HEK293 (cell line): ENCODE data around the gene AP1B1.

Experiments used
- CTCF ChIA-PET: fragments of 350-600 bp; formaldehyde crosslinking; extraction: SDS; loops from one replicate; lab custom pipeline; 2021; ENCODE audit warnings: antibody characterized with exemption; lab: Yijun Ruan, JAX
- POLR2A ChIA-PET: fragments of 300-600 bp; formaldehyde crosslinking; extraction: SDS; loops from one replicate; lab custom pipeline; 2020; ENCODE audit warnings: antibody characterized with exemption, inconsistent platforms; lab: Yijun Ruan, JAX
- H3K27ac ChIP-seq: fragments of 200-500 bp; sonication (Bioruptor generic); 2 replicates; pipeline ENCODE4 v1.5.1; 2014; ENCODE audit warnings: low read depth, low read length, control low read depth, inconsistent platforms; ENCODE audit errors: extremely low read depth
- H3K36me3 ChIP-seq, 2 experiments: fragments of 200-500 bp in 1 of 2; sonication (Bioruptor generic) in 1 of 2; 1 replicate in 1 of 2; 2 replicates in 1 of 2; pipeline ENCODE4 v1.5.1; 2014 to 2017; ENCODE audit warnings: inconsistent platforms in 2 of 2, low read length in 2 of 2; ENCODE audit not compliant: control insufficient read depth in 2 of 2, insufficient read depth in 1 of 2
- H3K4me1 ChIP-seq: fragments of 200-500 bp; sonication (Bioruptor generic); 2 replicates; pipeline ENCODE4 v1.5.1; 2014; ENCODE audit warnings: mild to moderate bottlenecking, low read length, inconsistent platforms; ENCODE audit not compliant: control insufficient read depth, insufficient read depth
- H3K4me3 ChIP-seq: 2 replicates; pipeline ENCODE4 v1.5.1; 2011; ENCODE audit warnings: low read depth, mild to moderate bottlenecking, control low read depth, low read length, moderate library complexity
- H3K9me3 ChIP-seq: fragments of 200-500 bp; sonication (Bioruptor generic); 2 replicates; pipeline ENCODE4 v1.5.1; 2014; ENCODE audit warnings: low read depth, low read length, inconsistent platforms; ENCODE audit not compliant: control insufficient read depth, insufficient read depth
- ATF2 ChIP-seq: fragments of 450-650 bp; formaldehyde crosslinking; IDR thresholded peaks from 2 replicates; pipeline ENCODE4 v1.5.1; 2016; ENCODE audit warnings: missing biosample characterization, missing genetic modification characterization, low read depth
- CTCF ChIP-seq: fragments of 450-650 bp; formaldehyde crosslinking; IDR thresholded peaks from 2 replicates; pipeline ENCODE4 v1.5.1; 2016; ENCODE audit warnings: missing biosample characterization, missing genetic modification characterization
- GLI2 ChIP-seq: fragments of 450-650 bp; formaldehyde crosslinking; IDR thresholded peaks from 2 replicates; pipeline ENCODE4; 2017; ENCODE audit warnings: missing biosample characterization, missing genetic modification characterization, low read depth, borderline replicate concordance
- KLF1 ChIP-seq: fragments of 450-650 bp; formaldehyde crosslinking; IDR thresholded peaks from 2 replicates; pipeline ENCODE4 v1.5.1; 2016; ENCODE audit warnings: missing biosample characterization, missing genetic modification characterization
- OSR2 ChIP-seq: fragments of 450-650 bp; formaldehyde crosslinking; IDR thresholded peaks from 2 replicates; pipeline ENCODE4 v1.5.1; 2016; ENCODE audit warnings: missing biosample characterization, missing genetic modification characterization
- PBX3 ChIP-seq: sonication (generic); formaldehyde crosslinking; IDR thresholded peaks from 2 replicates; pipeline ENCODE4 v1.8.1; 2022; ENCODE audit warnings: mild to moderate bottlenecking, moderate library complexity, missing genetic modification reagents
- SCRT1 ChIP-seq: fragments of 450-650 bp; formaldehyde crosslinking; IDR thresholded peaks from 2 replicates; pipeline ENCODE4 v1.5.1; 2016; ENCODE audit warnings: missing biosample characterization, missing genetic modification characterization, borderline replicate concordance
- SCRT2 ChIP-seq: fragments of 450-650 bp; formaldehyde crosslinking; IDR thresholded peaks from 2 replicates; pipeline ENCODE4 v1.5.1; 2016; ENCODE audit warnings: missing biosample characterization, missing genetic modification characterization
- SP7 ChIP-seq: fragments of 450-650 bp; formaldehyde crosslinking; IDR thresholded peaks from 2 replicates; pipeline ENCODE4 v1.5.1; 2016; ENCODE audit warnings: missing biosample characterization, missing genetic modification characterization
- TRIM28 ChIP-seq: IDR thresholded peaks from 2 replicates; pipeline ENCODE4 v1.6.1; 2011; ENCODE audit warnings: low read length, control low read depth, borderline replicate concordance
- ZBTB17 ChIP-seq: fragments of 450-650 bp; formaldehyde crosslinking; IDR thresholded peaks from 2 replicates; pipeline ENCODE4 v1.5.1; 2016; ENCODE audit warnings: missing biosample characterization, missing genetic modification characterization
- ZBTB21 ChIP-seq: fragments of 450-650 bp; formaldehyde crosslinking; IDR thresholded peaks from 2 replicates; pipeline ENCODE4 v1.5.1; 2017; ENCODE audit warnings: missing biosample characterization, missing genetic modification characterization
- ZNF266 ChIP-seq: fragments of 450-650 bp; formaldehyde crosslinking; IDR thresholded peaks from 2 replicates; pipeline ENCODE4 v1.5.1; 2016; ENCODE audit warnings: missing biosample characterization, missing genetic modification characterization, low read depth
- ZNF280C ChIP-seq: fragments of 450-650 bp; formaldehyde crosslinking; IDR thresholded peaks from 2 replicates; pipeline ENCODE4 v1.5.1; 2016; ENCODE audit warnings: missing biosample characterization, missing genetic modification characterization
- ZNF335 ChIP-seq: fragments of 450-650 bp; formaldehyde crosslinking; conservative IDR thresholded peaks from 2 replicates; pipeline ENCODE4 v1.5.1; 2016; ENCODE audit warnings: missing biosample characterization, missing genetic modification characterization
- ZNF366 ChIP-seq: fragments of 450-650 bp; formaldehyde crosslinking; conservative IDR thresholded peaks from 2 replicates; pipeline ENCODE4 v1.5.1; 2016; ENCODE audit warnings: missing biosample characterization, missing genetic modification characterization
- ZNF391 ChIP-seq: fragments of 450-650 bp; formaldehyde crosslinking; IDR thresholded peaks from 2 replicates; pipeline ENCODE4 v1.5.1; 2016; ENCODE audit warnings: low read depth, missing biosample characterization, missing genetic modification characterization, borderline replicate concordance
- ZNF521 ChIP-seq: fragments of 450-650 bp; formaldehyde crosslinking; IDR thresholded peaks from 2 replicates; pipeline ENCODE4 v1.5.1; 2017; ENCODE audit warnings: missing biosample characterization, mild to moderate bottlenecking, missing genetic modification characterization
- ZNF623 ChIP-seq: fragments of 450-650 bp; formaldehyde crosslinking; IDR thresholded peaks from 2 replicates; pipeline ENCODE4 v1.5.1; 2016; ENCODE audit warnings: missing biosample characterization, missing genetic modification characterization
- ZNF654 ChIP-seq: fragments of 450-650 bp; formaldehyde crosslinking; IDR thresholded peaks from 2 replicates; pipeline ENCODE4 v1.5.1; 2016; ENCODE audit warnings: low read depth, missing biosample characterization, missing genetic modification characterization
- TF ChIP-seq, protein P1 (sequence below): fragments of 450-650 bp; formaldehyde crosslinking; IDR thresholded peaks from 2 replicates; pipeline ENCODE4 v1.5.1; 2016; ENCODE audit warnings: missing biosample characterization, missing genetic modification characterization
- TF ChIP-seq, protein P2 (sequence below): fragments of 450-650 bp; formaldehyde crosslinking; IDR thresholded peaks from 2 replicates; pipeline ENCODE4 v1.5.1; 2016; ENCODE audit warnings: missing biosample characterization, missing genetic modification characterization
- TF ChIP-seq, protein P3 (sequence below): fragments of 450-650 bp; formaldehyde crosslinking; IDR thresholded peaks from 2 replicates; pipeline ENCODE4 v1.5.1; 2016; ENCODE audit warnings: missing biosample characterization, missing genetic modification characterization

AP1B1 gene

GRCh38 chr22:29369460-29369859 is 18.9 kb downstream of the AP1B1 start (continued):
- no peak for TF ChIP-seq ATF2 (tag by site-specific recombination)
- TF ChIP-seq SP7 (tag by site-specific recombination) = peak; percentile 45
- TF ChIP-seq PBX3 (CRISPR knock-in tag) = no peak
- peak; percentile 29; the same call in 1 of the 2 replicates for TF ChIP-seq ZNF366 (tag by site-specific recombination)
- TF ChIP-seq, protein P1, sequence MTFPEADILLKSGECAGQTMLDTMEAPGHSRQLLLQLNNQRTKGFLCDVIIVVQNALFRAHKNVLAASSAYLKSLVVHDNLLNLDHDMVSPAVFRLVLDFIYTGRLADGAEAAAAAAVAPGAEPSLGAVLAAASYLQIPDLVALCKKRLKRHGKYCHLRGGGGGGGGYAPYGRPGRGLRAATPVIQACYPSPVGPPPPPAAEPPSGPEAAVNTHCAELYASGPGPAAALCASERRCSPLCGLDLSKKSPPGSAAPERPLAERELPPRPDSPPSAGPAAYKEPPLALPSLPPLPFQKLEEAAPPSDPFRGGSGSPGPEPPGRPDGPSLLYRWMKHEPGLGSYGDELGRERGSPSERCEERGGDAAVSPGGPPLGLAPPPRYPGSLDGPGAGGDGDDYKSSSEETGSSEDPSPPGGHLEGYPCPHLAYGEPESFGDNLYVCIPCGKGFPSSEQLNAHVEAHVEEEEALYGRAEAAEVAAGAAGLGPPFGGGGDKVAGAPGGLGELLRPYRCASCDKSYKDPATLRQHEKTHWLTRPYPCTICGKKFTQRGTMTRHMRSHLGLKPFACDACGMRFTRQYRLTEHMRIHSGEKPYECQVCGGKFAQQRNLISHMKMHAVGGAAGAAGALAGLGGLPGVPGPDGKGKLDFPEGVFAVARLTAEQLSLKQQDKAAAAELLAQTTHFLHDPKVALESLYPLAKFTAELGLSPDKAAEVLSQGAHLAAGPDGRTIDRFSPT = no peak
- no peak for TF ChIP-seq TRIM28
- no peak for TF ChIP-seq GLI2 (tag by site-specific recombination)
- TF ChIP-seq, protein P2, sequence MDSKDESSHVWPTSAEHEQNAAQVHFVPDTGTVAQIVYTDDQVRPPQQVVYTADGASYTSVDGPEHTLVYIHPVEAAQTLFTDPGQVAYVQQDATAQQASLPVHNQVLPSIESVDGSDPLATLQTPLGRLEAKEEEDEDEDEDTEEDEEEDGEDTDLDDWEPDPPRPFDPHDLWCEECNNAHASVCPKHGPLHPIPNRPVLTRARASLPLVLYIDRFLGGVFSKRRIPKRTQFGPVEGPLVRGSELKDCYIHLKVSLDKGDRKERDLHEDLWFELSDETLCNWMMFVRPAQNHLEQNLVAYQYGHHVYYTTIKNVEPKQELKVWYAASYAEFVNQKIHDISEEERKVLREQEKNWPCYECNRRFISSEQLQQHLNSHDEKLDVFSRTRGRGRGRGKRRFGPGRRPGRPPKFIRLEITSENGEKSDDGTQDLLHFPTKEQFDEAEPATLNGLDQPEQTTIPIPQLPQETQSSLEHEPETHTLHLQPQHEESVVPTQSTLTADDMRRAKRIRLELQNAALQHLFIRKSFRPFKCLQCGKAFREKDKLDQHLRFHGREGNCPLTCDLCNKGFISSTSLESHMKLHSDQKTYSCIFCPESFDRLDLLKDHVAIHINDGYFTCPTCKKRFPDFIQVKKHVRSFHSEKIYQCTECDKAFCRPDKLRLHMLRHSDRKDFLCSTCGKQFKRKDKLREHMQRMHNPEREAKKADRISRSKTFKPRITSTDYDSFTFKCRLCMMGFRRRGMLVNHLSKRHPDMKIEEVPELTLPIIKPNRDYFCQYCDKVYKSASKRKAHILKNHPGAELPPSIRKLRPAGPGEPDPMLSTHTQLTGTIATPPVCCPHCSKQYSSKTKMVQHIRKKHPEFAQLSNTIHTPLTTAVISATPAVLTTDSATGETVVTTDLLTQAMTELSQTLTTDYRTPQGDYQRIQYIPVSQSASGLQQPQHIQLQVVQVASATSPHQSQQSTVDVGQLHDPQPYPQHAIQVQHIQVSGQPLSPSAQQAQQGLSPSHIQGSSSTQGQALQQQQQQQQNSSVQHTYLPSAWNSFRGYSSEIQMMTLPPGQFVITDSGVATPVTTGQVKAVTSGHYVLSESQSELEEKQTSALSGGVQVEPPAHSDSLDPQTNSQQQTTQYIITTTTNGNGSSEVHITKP = peak; percentile 41
- 0 out of 2 replicates have a peak, but pooled peaks have one; percentile 14 for TF ChIP-seq ZNF335 (tag by site-specific recombination)
- TF ChIP-seq ZNF266 (tag by site-specific recombination) = peak; percentile 43; the same call in 1 of the 2 replicates
- no peak for TF ChIP-seq ZNF391 (tag by site-specific recombination)
- peak; percentile 61 for TF ChIP-seq ZBTB17 (tag by site-specific recombination)
- TF ChIP-seq ZNF280C (tag by site-specific recombination) = no peak
- TF ChIP-seq OSR2 (tag by site-specific recombination) = 0 out of 2 replicates have a peak, but pooled peaks have one; percentile 25
- TF ChIP-seq, all 188 proteins: peak for 11

- POLR2A ChIA-PET = interaction anchor here (0.8 kb wide), 1 partner anchor 10 kb away, joined by 3 read pairs; no protein-coding TSS in a partner anchor
- Histone ChIP-seq H3K27ac (no peak overlapping the region), H3K36me3 (peaks cover 22 to 74% of the 10 kb centered on the region in 2 experiments), H3K4me3 (no peak overlapping the region), H3K9me3 (no peaks in the 10 kb centered on the region), H3K4me1 (no peaks in the 10 kb centered on the region)
- peak; percentile 64; the same call in 1 of the 2 replicates for TF ChIP-seq KLF1
- TF ChIP-seq, protein P3, sequence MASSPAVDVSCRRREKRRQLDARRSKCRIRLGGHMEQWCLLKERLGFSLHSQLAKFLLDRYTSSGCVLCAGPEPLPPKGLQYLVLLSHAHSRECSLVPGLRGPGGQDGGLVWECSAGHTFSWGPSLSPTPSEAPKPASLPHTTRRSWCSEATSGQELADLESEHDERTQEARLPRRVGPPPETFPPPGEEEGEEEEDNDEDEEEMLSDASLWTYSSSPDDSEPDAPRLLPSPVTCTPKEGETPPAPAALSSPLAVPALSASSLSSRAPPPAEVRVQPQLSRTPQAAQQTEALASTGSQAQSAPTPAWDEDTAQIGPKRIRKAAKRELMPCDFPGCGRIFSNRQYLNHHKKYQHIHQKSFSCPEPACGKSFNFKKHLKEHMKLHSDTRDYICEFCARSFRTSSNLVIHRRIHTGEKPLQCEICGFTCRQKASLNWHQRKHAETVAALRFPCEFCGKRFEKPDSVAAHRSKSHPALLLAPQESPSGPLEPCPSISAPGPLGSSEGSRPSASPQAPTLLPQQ (tag by site-specific recombination) = no peak
- TF ChIP-seq SCRT2 (tag by site-specific recombination) = peak; percentile 77
- TF ChIP-seq ZNF654 (tag by site-specific recombination) = peak; percentile 55
- TF ChIP-seq CTCF (tag by site-specific recombination) = peak; percentile 49
- TF ChIP-seq ZNF623 (tag by site-specific recombination) = no peak
- TF ChIP-seq ZBTB21 (tag by site-specific recombination) = no peak
- no peak for TF ChIP-seq ZNF521
- peak; percentile 67 for TF ChIP-seq SCRT1 (tag by site-specific recombination)
- CTCF ChIA-PET = interaction anchor here (0.5 to 1.8 kb wide), 18 partner anchors 8 to 592 kb away, joined by 3 to 7 read pairs (median 4); partner anchors contain the start of genes EWSR1 and GAS2L1
Measured at GRCh38 chr22:29359469-29359868, 28.9 kb downstream of the AP1B1 start.
